K562 (cell line): ENCODE results near the gene PGPEP1. TPM values are rescaled to one million over a fixed set of nuclear protein-coding genes. Genes with fewer than 3 reads are reported as not detected.

Experiments
- EP400 ChIP-seq: fragments of 450-650 bp; IDR thresholded peaks from 2 replicates; pipeline ENCODE4 v1.6.1; 2017; ENCODE audit warnings: antibody characterized with exemption, mild to moderate bottlenecking, moderate library complexity
- HDAC6 ChIP-seq: IDR thresholded peaks from 2 replicates; pipeline ENCODE4 v1.6.1; 2012; ENCODE audit warnings: low read depth, mild to moderate bottlenecking, control low read depth, inconsistent platforms, low read length, moderate library complexity
- KLF16 ChIP-seq: IDR thresholded peaks from 2 replicates; pipeline ENCODE4 v1.6.1; 2016; ENCODE audit warnings: antibody characterized with exemption
- NBN ChIP-seq: fragments of 450-650 bp; IDR thresholded peaks from 2 replicates; pipeline ENCODE4 v1.6.1; 2016; ENCODE audit warnings: low read depth, mild to moderate bottlenecking
- RBM14 ChIP-seq: fragments of 200-400 bp; formaldehyde crosslinking; IDR thresholded peaks from 2 replicates; pipeline ENCODE4 v1.6.1; 2018; ENCODE audit warnings: low read depth, mild to moderate bottlenecking, low read length, moderate library complexity, borderline replicate concordance; ENCODE audit not compliant: insufficient read depth
- SMARCA4 ChIP-seq: fragments of 450-650 bp; IDR thresholded peaks from 2 replicates; pipeline ENCODE4 v1.6.1; 2016
- ZNF384 ChIP-seq: IDR thresholded peaks from 2 replicates; pipeline ENCODE4 v1.6.1; 2012; ENCODE audit warnings: low read depth, low read length, improper control_type of control experiment
- polyA plus RNA-seq, 8 experiments: library from polyadenylated mRNA; depleted of rRNA in 4 of 8; stranded (reverse) in 5 of 8; unstranded in 3 of 8; fragments of >200 nt; fragmentation: Nextera tagmentation in 2 of 8; fragmentation: Illumina TruSeq in 1 of 8; extraction: Ambion mirVana in 2 of 8; extraction: Trizol in 1 of 8; gene quantifications; 2 replicates each; pipeline versions ENCODE4 v1.2.1 to v1.2.3, GENCODE V29; 2011 to 2014; ENCODE audit warnings: inconsistent platforms in 1 of 8, missing spikeins in 1 of 8
- total RNA-seq, 7 experiments: library from RNA; depleted of rRNA in 6 of 7; stranded (reverse); fragments of >200 nt in 6 of 7; fragmentation: Illumina TruSeq in 2 of 7; extraction: Trizol in 2 of 7; gene quantifications; 2 replicates each; pipeline versions ENCODE4 v1.2.1 to v1.2.3, GENCODE V29; 2011 to 2021; ENCODE audit warnings: low replicate concordance in 1 of 7
- TF ChIP-seq, protein P1 (sequence below): fragments of 450-650 bp; IDR thresholded peaks from 2 replicates; pipeline ENCODE4 v1.6.1; 2018; ENCODE audit warnings: mild to moderate bottlenecking, low read depth; ENCODE audit not compliant: partially characterized antibody
- TF ChIP-seq, protein P2 (sequence below), 2 experiments: fragments of 450-650 bp in 1 of 2; sonication (generic) in 1 of 2; formaldehyde crosslinking; conservative IDR thresholded peaks; 2 replicates each; pipeline versions ENCODE4 v1.4.0 to v1.8.1; 2020 to 2022; ENCODE audit warnings: mild to moderate bottlenecking in 1 of 2, missing genetic modification reagents in 1 of 2
- TF ChIP-seq, protein P3 (sequence below): fragments of 450-650 bp; IDR thresholded peaks from 2 replicates; pipeline ENCODE4 v1.6.1; 2016
- TF ChIP-seq, protein P4 (sequence below): fragments of 250-450 bp; sonication (Bioruptor Pico); IDR thresholded peaks from 2 replicates; pipeline ENCODE4 v1.4.0; 2020; ENCODE audit warnings: mild to moderate bottlenecking, moderate library complexity, borderline replicate concordance
- TF ChIP-seq, protein P5 (sequence below): fragments of 250-450 bp; sonication (Bioruptor Pico); IDR thresholded peaks from 2 replicates; pipeline ENCODE4 v1.8.0; 2022; ENCODE audit warnings: moderate library complexity, mild to moderate bottlenecking, inconsistent platforms
- TF ChIP-seq, protein P6 (sequence below): sonication (generic); formaldehyde crosslinking; IDR thresholded peaks from 2 replicates; pipeline ENCODE4 v1.8.0; 2022; ENCODE audit warnings: mild to moderate bottlenecking, missing genetic modification reagents
- TF ChIP-seq, protein P7 (sequence below): fragments of 450-650 bp; IDR thresholded peaks from 2 replicates; pipeline ENCODE4 v1.6.1; 2014; ENCODE audit warnings: low read depth, mild to moderate bottlenecking, moderate library complexity, borderline replicate concordance
- TF ChIP-seq, protein P8 (sequence below): fragments of 450-650 bp; formaldehyde crosslinking; IDR thresholded peaks from 2 replicates; pipeline ENCODE4 v1.4.0; 2020; ENCODE audit warnings: mild to moderate bottlenecking, moderate library complexity

PGPEP1 gene
- total and polyA plus RNA-seq, 9 of the 15 experiments (the other 6 are each of a cell fraction or from before 2014, with no cell fraction given) = 10.0 to 69.6 (median 33.5) TPM

DNA sequence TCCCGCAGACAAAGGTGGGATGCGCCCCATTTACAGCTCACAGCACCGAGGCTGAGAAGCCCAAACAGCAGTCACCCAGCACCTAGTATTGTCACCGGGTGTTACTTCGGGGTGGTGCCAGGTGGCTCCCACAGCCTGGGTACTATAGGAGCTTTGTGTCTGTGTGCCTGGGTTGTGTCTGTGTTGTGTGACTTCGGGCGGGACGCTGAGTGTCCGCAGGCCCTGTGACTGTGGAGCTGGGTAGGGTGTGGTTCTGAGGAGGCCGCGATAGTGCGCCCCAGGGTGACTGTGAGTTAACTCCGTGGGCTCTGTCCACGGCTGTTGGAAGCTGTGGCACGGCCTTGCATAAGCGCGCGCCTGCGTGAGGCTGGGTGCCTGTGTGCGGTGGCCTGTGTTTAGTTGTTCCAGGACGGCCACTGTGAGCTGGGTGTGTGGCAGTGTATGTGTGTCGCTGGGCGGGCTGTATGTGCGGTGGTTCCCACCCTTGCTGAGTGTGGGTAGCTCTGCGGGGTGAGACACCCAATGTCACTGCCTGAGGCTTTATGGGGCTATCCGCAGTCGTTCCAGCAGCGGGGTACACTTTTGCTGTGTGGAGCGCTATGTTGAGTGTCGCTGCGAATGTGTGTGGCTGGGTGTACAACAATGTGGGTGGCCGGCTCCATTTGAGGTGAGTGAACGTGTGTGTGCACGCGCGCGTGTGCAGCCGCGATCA is 78.2 kb downstream of the PGPEP1 start (continued):
- TF ChIP-seq, protein P1, sequence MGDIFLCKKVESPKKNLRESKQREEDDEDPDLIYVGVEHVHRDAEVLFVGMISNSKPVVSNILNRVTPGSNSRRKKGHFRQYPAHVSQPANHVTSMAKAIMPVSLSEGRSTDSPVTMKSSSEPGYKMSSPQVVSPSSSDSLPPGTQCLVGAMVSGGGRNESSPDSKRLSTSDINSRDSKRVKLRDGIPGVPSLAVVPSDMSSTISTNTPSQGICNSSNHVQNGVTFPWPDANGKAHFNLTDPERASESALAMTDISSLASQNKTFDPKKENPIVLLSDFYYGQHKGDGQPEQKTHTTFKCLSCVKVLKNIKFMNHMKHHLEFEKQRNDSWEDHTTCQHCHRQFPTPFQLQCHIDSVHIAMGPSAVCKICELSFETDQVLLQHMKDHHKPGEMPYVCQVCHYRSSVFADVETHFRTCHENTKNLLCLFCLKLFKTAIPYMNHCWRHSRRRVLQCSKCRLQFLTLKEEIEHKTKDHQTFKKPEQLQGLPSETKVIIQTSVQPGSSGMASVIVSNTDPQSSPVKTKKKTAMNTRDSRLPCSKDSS = no peak
- TF ChIP-seq NBN (peak; percentile 28; the same call in 1 of the 2 replicates), RBM14 (no peak), HDAC6 (no peak), SMARCA4 (peak; percentile 40), ZNF384 (no peak), KLF16 (no peak), EP400 (0 out of 2 replicates have a peak, but pooled peaks have one; percentile 10)
- TF ChIP-seq, protein P2, sequence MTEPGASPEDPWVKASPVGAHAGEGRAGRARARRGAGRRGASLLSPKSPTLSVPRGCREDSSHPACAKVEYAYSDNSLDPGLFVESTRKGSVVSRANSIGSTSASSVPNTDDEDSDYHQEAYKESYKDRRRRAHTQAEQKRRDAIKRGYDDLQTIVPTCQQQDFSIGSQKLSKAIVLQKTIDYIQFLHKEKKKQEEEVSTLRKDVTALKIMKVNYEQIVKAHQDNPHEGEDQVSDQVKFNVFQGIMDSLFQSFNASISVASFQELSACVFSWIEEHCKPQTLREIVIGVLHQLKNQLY (CRISPR knock-in tag; conservative IDR thresholded peaks at IDR 0.05) = no peak; a peak in 1 of 4 replicates
- TF ChIP-seq, protein P3, sequence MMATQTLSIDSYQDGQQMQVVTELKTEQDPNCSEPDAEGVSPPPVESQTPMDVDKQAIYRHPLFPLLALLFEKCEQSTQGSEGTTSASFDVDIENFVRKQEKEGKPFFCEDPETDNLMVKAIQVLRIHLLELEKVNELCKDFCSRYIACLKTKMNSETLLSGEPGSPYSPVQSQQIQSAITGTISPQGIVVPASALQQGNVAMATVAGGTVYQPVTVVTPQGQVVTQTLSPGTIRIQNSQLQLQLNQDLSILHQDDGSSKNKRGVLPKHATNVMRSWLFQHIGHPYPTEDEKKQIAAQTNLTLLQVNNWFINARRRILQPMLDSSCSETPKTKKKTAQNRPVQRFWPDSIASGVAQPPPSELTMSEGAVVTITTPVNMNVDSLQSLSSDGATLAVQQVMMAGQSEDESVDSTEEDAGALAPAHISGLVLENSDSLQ = no peak
- TF ChIP-seq, protein P4, sequence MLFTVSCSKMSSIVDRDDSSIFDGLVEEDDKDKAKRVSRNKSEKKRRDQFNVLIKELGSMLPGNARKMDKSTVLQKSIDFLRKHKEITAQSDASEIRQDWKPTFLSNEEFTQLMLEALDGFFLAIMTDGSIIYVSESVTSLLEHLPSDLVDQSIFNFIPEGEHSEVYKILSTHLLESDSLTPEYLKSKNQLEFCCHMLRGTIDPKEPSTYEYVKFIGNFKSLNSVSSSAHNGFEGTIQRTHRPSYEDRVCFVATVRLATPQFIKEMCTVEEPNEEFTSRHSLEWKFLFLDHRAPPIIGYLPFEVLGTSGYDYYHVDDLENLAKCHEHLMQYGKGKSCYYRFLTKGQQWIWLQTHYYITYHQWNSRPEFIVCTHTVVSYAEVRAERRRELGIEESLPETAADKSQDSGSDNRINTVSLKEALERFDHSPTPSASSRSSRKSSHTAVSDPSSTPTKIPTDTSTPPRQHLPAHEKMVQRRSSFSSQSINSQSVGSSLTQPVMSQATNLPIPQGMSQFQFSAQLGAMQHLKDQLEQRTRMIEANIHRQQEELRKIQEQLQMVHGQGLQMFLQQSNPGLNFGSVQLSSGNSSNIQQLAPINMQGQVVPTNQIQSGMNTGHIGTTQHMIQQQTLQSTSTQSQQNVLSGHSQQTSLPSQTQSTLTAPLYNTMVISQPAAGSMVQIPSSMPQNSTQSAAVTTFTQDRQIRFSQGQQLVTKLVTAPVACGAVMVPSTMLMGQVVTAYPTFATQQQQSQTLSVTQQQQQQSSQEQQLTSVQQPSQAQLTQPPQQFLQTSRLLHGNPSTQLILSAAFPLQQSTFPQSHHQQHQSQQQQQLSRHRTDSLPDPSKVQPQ (CRISPR knock-in tag) = 0 out of 2 replicates have a peak, but pooled peaks have one; percentile 34
- TF ChIP-seq, protein P5, sequence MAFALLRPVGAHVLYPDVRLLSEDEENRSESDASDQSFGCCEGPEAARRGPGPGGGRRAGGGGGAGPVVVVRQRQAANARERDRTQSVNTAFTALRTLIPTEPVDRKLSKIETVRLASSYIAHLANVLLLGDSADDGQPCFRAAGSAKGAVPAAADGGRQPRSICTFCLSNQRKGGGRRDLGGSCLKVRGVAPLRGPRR (CRISPR knock-in tag) = no peak
- TF ChIP-seq, protein P6, sequence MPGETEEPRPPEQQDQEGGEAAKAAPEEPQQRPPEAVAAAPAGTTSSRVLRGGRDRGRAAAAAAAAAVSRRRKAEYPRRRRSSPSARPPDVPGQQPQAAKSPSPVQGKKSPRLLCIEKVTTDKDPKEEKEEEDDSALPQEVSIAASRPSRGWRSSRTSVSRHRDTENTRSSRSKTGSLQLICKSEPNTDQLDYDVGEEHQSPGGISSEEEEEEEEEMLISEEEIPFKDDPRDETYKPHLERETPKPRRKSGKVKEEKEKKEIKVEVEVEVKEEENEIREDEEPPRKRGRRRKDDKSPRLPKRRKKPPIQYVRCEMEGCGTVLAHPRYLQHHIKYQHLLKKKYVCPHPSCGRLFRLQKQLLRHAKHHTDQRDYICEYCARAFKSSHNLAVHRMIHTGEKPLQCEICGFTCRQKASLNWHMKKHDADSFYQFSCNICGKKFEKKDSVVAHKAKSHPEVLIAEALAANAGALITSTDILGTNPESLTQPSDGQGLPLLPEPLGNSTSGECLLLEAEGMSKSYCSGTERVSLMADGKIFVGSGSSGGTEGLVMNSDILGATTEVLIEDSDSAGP (CRISPR knock-in tag) = no peak
- TF ChIP-seq, protein P7, sequence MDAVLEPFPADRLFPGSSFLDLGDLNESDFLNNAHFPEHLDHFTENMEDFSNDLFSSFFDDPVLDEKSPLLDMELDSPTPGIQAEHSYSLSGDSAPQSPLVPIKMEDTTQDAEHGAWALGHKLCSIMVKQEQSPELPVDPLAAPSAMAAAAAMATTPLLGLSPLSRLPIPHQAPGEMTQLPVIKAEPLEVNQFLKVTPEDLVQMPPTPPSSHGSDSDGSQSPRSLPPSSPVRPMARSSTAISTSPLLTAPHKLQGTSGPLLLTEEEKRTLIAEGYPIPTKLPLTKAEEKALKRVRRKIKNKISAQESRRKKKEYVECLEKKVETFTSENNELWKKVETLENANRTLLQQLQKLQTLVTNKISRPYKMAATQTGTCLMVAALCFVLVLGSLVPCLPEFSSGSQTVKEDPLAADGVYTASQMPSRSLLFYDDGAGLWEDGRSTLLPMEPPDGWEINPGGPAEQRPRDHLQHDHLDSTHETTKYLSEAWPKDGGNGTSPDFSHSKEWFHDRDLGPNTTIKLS = no peak
- TF ChIP-seq, protein P8, sequence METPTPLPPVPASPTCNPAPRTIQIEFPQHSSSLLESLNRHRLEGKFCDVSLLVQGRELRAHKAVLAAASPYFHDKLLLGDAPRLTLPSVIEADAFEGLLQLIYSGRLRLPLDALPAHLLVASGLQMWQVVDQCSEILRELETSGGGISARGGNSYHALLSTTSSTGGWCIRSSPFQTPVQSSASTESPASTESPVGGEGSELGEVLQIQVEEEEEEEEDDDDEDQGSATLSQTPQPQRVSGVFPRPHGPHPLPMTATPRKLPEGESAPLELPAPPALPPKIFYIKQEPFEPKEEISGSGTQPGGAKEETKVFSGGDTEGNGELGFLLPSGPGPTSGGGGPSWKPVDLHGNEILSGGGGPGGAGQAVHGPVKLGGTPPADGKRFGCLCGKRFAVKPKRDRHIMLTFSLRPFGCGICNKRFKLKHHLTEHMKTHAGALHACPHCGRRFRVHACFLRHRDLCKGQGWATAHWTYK (CRISPR knock-in tag) = peak; percentile 84; the same call in 1 of the 2 replicates
